Measurements from ENCODE around the gene CREB3L4. TPM values are rescaled to one million over a fixed set of nuclear protein-coding genes. Genes with fewer than 3 reads are reported as not detected.
"Not testable (repeated sequence)": the region's sequence is repeated elsewhere in the genome, so short reads cannot be mapped to it uniquely, and the experiment has no call there.

Gene CREB3L4
- total RNA-seq, 1 experiment from 2014 or later: 12.3 TPM

DNA sequence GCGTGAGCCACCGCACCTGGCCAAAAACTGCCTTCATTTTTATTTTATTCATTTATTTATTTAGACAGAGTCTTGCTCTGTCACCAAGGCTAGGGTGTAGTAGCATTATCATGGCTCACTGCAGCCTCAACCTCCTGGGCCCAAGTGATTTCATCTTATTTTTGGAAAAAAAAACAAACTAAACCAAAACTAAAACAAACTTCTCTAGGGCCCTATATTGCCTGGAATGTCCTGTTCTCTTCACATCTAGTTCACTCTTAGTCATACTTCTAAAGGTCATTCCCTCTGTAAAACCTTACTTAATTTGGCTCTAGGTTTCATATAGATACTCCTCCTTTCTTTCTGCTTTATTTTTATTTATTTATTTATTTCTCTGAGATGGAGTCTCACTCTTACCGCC, 38.4 kb downstream of the CREB3L4 start:
- POLR2A ChIA-PET: no interaction called here
- Histone ChIP-seq H3K4me1 (ENCODE audit: control insufficient read depth, insufficient read depth, low read length) (no peaks in the 10 kb centered on the region), H3K36me3 (ENCODE audit: control insufficient read depth, insufficient read depth, low read length) (no peaks in the 10 kb centered on the region), H3K27me3 (ENCODE audit: control insufficient read depth, insufficient read depth, low read length) (no peaks in the 10 kb centered on the region), H3K27ac (ENCODE audit: low read length) (no peak overlapping the region), H3K9me3 (ENCODE audit: control insufficient read depth, insufficient read depth, low read depth, low read length) (no peaks in the 10 kb centered on the region), H3K4me3 (ENCODE audit: low read depth in 2 of 2, low read length in 2 of 2) (no peak overlapping the region)
- intact Hi-C loops (cut with micrococcal nuclease; ENCODE audit: unreplicated experiment): no loop called here
- ATAC-seq: no peak
- TF ChIP-seq, protein P1, sequence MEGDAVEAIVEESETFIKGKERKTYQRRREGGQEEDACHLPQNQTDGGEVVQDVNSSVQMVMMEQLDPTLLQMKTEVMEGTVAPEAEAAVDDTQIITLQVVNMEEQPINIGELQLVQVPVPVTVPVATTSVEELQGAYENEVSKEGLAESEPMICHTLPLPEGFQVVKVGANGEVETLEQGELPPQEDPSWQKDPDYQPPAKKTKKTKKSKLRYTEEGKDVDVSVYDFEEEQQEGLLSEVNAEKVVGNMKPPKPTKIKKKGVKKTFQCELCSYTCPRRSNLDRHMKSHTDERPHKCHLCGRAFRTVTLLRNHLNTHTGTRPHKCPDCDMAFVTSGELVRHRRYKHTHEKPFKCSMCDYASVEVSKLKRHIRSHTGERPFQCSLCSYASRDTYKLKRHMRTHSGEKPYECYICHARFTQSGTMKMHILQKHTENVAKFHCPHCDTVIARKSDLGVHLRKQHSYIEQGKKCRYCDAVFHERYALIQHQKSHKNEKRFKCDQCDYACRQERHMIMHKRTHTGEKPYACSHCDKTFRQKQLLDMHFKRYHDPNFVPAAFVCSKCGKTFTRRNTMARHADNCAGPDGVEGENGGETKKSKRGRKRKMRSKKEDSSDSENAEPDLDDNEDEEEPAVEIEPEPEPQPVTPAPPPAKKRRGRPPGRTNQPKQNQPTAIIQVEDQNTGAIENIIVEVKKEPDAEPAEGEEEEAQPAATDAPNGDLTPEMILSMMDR (IDR thresholded peaks at IDR 0.05): no peak
- no peak for TF ChIP-seq SIN3A (IDR thresholded peaks at IDR 0.05; ENCODE audit: borderline replicate concordance, insufficient read depth, low read depth, low read length)
- TF ChIP-seq, protein P2, sequence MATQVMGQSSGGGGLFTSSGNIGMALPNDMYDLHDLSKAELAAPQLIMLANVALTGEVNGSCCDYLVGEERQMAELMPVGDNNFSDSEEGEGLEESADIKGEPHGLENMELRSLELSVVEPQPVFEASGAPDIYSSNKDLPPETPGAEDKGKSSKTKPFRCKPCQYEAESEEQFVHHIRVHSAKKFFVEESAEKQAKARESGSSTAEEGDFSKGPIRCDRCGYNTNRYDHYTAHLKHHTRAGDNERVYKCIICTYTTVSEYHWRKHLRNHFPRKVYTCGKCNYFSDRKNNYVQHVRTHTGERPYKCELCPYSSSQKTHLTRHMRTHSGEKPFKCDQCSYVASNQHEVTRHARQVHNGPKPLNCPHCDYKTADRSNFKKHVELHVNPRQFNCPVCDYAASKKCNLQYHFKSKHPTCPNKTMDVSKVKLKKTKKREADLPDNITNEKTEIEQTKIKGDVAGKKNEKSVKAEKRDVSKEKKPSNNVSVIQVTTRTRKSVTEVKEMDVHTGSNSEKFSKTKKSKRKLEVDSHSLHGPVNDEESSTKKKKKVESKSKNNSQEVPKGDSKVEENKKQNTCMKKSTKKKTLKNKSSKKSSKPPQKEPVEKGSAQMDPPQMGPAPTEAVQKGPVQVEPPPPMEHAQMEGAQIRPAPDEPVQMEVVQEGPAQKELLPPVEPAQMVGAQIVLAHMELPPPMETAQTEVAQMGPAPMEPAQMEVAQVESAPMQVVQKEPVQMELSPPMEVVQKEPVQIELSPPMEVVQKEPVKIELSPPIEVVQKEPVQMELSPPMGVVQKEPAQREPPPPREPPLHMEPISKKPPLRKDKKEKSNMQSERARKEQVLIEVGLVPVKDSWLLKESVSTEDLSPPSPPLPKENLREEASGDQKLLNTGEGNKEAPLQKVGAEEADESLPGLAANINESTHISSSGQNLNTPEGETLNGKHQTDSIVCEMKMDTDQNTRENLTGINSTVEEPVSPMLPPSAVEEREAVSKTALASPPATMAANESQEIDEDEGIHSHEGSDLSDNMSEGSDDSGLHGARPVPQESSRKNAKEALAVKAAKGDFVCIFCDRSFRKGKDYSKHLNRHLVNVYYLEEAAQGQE (IDR thresholded peaks at IDR 0.05; ENCODE audit: insufficient read depth in 1 of 2, low read depth in 2 of 2, low read length in 1 of 2): no peak
- TF ChIP-seq POLR2AphosphoS5 (IDR thresholded peaks at IDR 0.05; ENCODE audit: low read depth, low read length): no peak
- TF ChIP-seq TCF7L2 (IDR thresholded peaks at IDR 0.05; ENCODE audit: low read depth, low read length): no peak
- in situ Hi-C loops (cut with HindIII; ENCODE audit: low pct_unique_long_range_greater_than_20kb, low sequenced_read_pairs): no loop called here
- CTCF ChIA-PET: no interaction called here
- no peak for DNase-seq (ENCODE audit: low read depth, low spot score)
- no TSS peak for BruUV-seq (replicated peaks)

DNA sequence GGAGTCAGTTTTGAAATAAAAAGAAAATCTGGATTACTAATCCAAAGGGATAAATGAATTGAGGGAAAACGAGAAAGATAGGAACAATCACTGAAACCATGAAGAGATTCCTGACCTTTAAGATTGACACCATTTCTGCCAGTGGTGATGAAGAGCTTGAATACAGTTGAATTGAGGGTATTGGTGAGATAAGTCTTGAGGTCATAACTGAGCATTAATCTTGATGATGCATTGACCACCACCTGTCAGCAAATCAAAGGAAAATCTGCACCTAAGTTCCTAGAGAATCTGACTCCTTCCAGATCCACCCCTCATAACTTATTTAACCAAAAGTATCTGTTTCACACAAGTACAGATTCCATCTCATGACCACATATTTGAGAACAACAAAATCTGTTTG, 44.4 kb downstream of the CREB3L4 start:
- no TSS peak for BruUV-seq (replicated peaks)
- ATAC-seq: no peak
- CTCF ChIA-PET: no interaction called here
- POLR2A ChIA-PET: interaction anchor here (0.5 to 0.6 kb wide), 2 partner anchors 22 to 122 kb away, joined by 3 to 7 read pairs; no protein-coding TSS in a partner anchor
- H3K9me3 ChIP-seq (ENCODE audit: control insufficient read depth, insufficient read depth, low read depth, low read length): no peaks in the 10 kb centered on the region
- no peak overlapping the region for H3K4me3 ChIP-seq (ENCODE audit: low read depth in 2 of 2, low read length in 2 of 2)
- no peaks in the 10 kb centered on the region for H3K36me3 ChIP-seq (ENCODE audit: control insufficient read depth, insufficient read depth, low read length)
- in situ Hi-C loops (cut with HindIII; ENCODE audit: low pct_unique_long_range_greater_than_20kb, low sequenced_read_pairs) (no loop called here), intact Hi-C loops (cut with micrococcal nuclease; ENCODE audit: unreplicated experiment) (no loop called here)
- TF ChIP-seq, protein P2 (IDR thresholded peaks at IDR 0.05; ENCODE audit: insufficient read depth in 1 of 2, low read depth in 2 of 2, low read length in 1 of 2): no peak
- TF ChIP-seq, protein P1 (IDR thresholded peaks at IDR 0.05): no peak
- TF ChIP-seq POLR2AphosphoS5 (IDR thresholded peaks at IDR 0.05; ENCODE audit: low read depth, low read length) (no peak), TCF7L2 (IDR thresholded peaks at IDR 0.05; ENCODE audit: low read depth, low read length) (no peak), SIN3A (IDR thresholded peaks at IDR 0.05; ENCODE audit: borderline replicate concordance, insufficient read depth, low read depth, low read length) (no peak)
- H3K4me1 ChIP-seq (ENCODE audit: control insufficient read depth, insufficient read depth, low read length): no peaks in the 10 kb centered on the region
- H3K27ac ChIP-seq (ENCODE audit: low read length): no peak overlapping the region
- DNase-seq (ENCODE audit: low read depth, low spot score): no peak
- H3K27me3 ChIP-seq (ENCODE audit: control insufficient read depth, insufficient read depth, low read length): no peaks in the 10 kb centered on the region

DNA sequence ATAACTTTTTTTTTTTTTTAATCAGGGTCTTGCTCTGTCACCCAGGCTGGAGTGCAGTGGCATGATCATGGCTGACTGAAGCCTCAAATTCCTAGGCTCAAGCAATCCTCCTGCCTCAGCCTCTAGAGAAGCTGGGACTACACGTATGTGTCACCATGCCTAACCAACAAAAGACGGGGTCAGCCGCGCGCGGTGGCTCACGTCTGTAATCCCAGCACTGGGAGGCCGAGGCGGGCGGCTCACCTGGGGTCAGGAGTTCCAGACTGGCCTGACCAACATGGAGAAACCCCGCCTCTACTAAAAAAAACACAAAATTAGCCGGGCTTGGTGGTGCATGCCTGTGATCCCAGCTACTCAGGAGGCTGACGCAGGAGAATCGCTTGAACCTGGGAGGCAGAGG, 44.8 kb downstream of the CREB3L4 start:
- POLR2A ChIA-PET; H3K36me3 ChIP-seq (ENCODE audit: control insufficient read depth, insufficient read depth, low read length); H3K27ac ChIP-seq (ENCODE audit: low read length); H3K4me1 ChIP-seq (ENCODE audit: control insufficient read depth, insufficient read depth, low read length); H3K27me3 ChIP-seq (ENCODE audit: control insufficient read depth, insufficient read depth, low read length); DNase-seq (ENCODE audit: low read depth, low spot score); intact Hi-C loops (cut with micrococcal nuclease; ENCODE audit: unreplicated experiment); H3K4me3 ChIP-seq (ENCODE audit: low read depth in 2 of 2, low read length in 2 of 2); ATAC-seq; BruUV-seq (replicated peaks); CTCF ChIA-PET; H3K9me3 ChIP-seq (ENCODE audit: control insufficient read depth, insufficient read depth, low read depth, low read length); in situ Hi-C loops (cut with HindIII; ENCODE audit: low pct_unique_long_range_greater_than_20kb, low sequenced_read_pairs): not testable (repeated sequence)

All from Panc1 (cell line).